IMR-90 (cell line): ENCODE results near the gene CHD9. TPM values are rescaled to one million over a fixed set of nuclear protein-coding genes. Genes with fewer than 3 reads are reported as not detected.

Source experiments
- ATAC-seq: fragments of 200-7000 bp; cut with Tn5 transposase; 2 replicates; pipeline ENCODE4 v1.9.1; 2020; ENCODE audit warnings: low read depth, mild to moderate bottlenecking, moderate library complexity
- BruUV-seq: library from RNA; stranded (reverse); fragments of 400-500 nt; replicated peaks from 2 replicates; lab custom pipeline; 2021; lab: Mats Ljungman, UMichigan
- CTCF ChIA-PET: fragments of 300-600 bp; formaldehyde crosslinking; extraction: SDS; loops from one replicate; lab custom pipeline; 2021; ENCODE audit warnings: antibody characterized with exemption; lab: Yijun Ruan, JAX
- POLR2A ChIA-PET: fragments of 300-600 bp; sonication (Branson Sonifier 250); formaldehyde crosslinking; loops from one replicate; lab custom pipeline; 2022; ENCODE audit warnings: antibody characterized with exemption; ENCODE audit not compliant: unreplicated experiment; lab: Charles Lee
- DNase-seq: peaks from one replicate; pipeline ENCODE4 v3.0.0; 2013
- H2AFZ ChIP-seq: replicated peaks from 2 replicates; pipeline ENCODE3; 2013; ENCODE audit warnings: low read length, mild to moderate bottlenecking; ENCODE audit not compliant: poor library complexity
- H2AK5ac ChIP-seq: 2 replicates; pipeline ENCODE4 v1.6.1; 2013; ENCODE audit warnings: low read depth, low read length, inconsistent platforms
- H2AK9ac ChIP-seq: replicated peaks from 2 replicates; pipeline ENCODE3; 2013; ENCODE audit warnings: mild to moderate bottlenecking, low read depth, low read length, moderate library complexity; ENCODE audit not compliant: poor library complexity
- H2BK120ac ChIP-seq: 2 replicates; pipeline ENCODE4 v1.6.1; 2013; ENCODE audit warnings: low read depth, low read length, inconsistent platforms
- H2BK15ac ChIP-seq: 3 replicates; pipeline ENCODE4 v1.6.1; 2013; ENCODE audit warnings: low read depth, low read length, inconsistent platforms
- H2BK20ac ChIP-seq: 2 replicates; pipeline ENCODE4 v1.6.1; 2013; ENCODE audit warnings: low read depth, mild to moderate bottlenecking, inconsistent platforms, low read length, moderate library complexity
- H2BK5ac ChIP-seq: 2 replicates; pipeline ENCODE4 v1.6.1; 2013; ENCODE audit warnings: mild to moderate bottlenecking, low read depth, low read length, inconsistent platforms; ENCODE audit not compliant: poor library complexity, severe bottlenecking
- H3K14ac ChIP-seq: replicated peaks from 2 replicates; pipeline ENCODE4 v1.6.1; 2013; ENCODE audit warnings: low read depth, low read length, inconsistent platforms
- H3K18ac ChIP-seq: 2 replicates; pipeline ENCODE4 v1.6.1; 2013; ENCODE audit warnings: low read depth, low read length, control low read depth
- H3K23ac ChIP-seq: 2 replicates; pipeline ENCODE4 v1.6.1; 2013; ENCODE audit warnings: low read depth, low read length, inconsistent platforms
- H3K27ac ChIP-seq: 2 replicates; pipeline ENCODE4 v1.5.1; 2013; ENCODE audit warnings: mild to moderate bottlenecking, control low read depth, low read length; ENCODE audit not compliant: insufficient read depth
- H3K27me3 ChIP-seq: 2 replicates; pipeline ENCODE4 v1.6.1; 2013; ENCODE audit warnings: low read length; ENCODE audit not compliant: control insufficient read depth, insufficient read depth
- H3K36me3 ChIP-seq: 2 replicates; pipeline ENCODE4 v1.6.1; 2013; ENCODE audit warnings: low read length, mixed read lengths; ENCODE audit not compliant: control insufficient read depth, insufficient read depth
- H3K4ac ChIP-seq: 2 replicates; pipeline ENCODE4 v1.6.1; 2013; ENCODE audit warnings: low read depth, low read length, inconsistent platforms
- H3K4me1 ChIP-seq: 2 replicates; pipeline ENCODE4 v1.6.1; 2013; ENCODE audit warnings: low read length, mixed read lengths; ENCODE audit not compliant: control insufficient read depth, insufficient read depth
- H3K4me2 ChIP-seq: 2 replicates; pipeline ENCODE4 v1.6.1; 2013; ENCODE audit warnings: low read depth, mild to moderate bottlenecking, control low read depth, low read length, moderate library complexity
- H3K4me3 ChIP-seq: 2 replicates; pipeline ENCODE4 v1.5.1; 2013; ENCODE audit warnings: low read depth, mild to moderate bottlenecking, control low read depth, low read length, moderate library complexity; ENCODE audit not compliant: insufficient read depth
- H3K56ac ChIP-seq: 2 replicates; pipeline ENCODE4 v1.6.1; 2013; ENCODE audit warnings: low read length, inconsistent platforms; ENCODE audit not compliant: insufficient read depth; ENCODE audit errors: extremely low read depth
- H3K79me1 ChIP-seq, 2 experiments: 2 replicates each; pipeline ENCODE4 v1.6.1; 2013; ENCODE audit warnings: low read length in 2 of 2, inconsistent platforms in 1 of 2, low read depth in 1 of 2
- H3K9ac ChIP-seq: 2 replicates; pipeline ENCODE4 v1.6.1; 2013; ENCODE audit warnings: low read depth, low read length, control low read depth
- H3K9me1 ChIP-seq: 2 replicates; pipeline ENCODE4 v1.6.1; 2013; ENCODE audit warnings: low read length, inconsistent platforms; ENCODE audit not compliant: insufficient read depth
- H3K9me3 ChIP-seq: 2 replicates; pipeline ENCODE4 v1.6.1; 2013; ENCODE audit warnings: low read length; ENCODE audit not compliant: control insufficient read depth, insufficient read depth
- H4K20me1 ChIP-seq: 2 replicates; pipeline ENCODE4 v1.6.1; 2013; ENCODE audit warnings: low read length, inconsistent platforms; ENCODE audit not compliant: insufficient read depth
- H4K5ac ChIP-seq: 2 replicates; pipeline ENCODE4 v1.6.1; 2013; ENCODE audit warnings: mild to moderate bottlenecking, low read depth, low read length, control low read depth
- H4K8ac ChIP-seq, 2 experiments: 2 replicates each; pipeline ENCODE4 v1.6.1; 2013; ENCODE audit warnings: low read depth in 2 of 2, low read length in 2 of 2, control low read depth in 1 of 2, inconsistent platforms in 1 of 2
- H4K91ac ChIP-seq: 2 replicates; pipeline ENCODE4 v1.6.1; 2013; ENCODE audit warnings: low read depth, low read length, inconsistent platforms; ENCODE audit not compliant: insufficient read depth
- BHLHE40 ChIP-seq: fragments of 150-350 bp; IDR thresholded peaks from 2 replicates; pipeline ENCODE4 v1.6.1; 2016; ENCODE audit warnings: mild to moderate bottlenecking, low read depth, low read length
- CEBPB ChIP-seq: IDR thresholded peaks from 2 replicates; pipeline ENCODE4 v1.6.1; 2012; ENCODE audit warnings: low read depth, low read length, improper control_type of control experiment
- CHD1 ChIP-seq: IDR thresholded peaks from 2 replicates; pipeline ENCODE4 v1.6.1; 2012; ENCODE audit warnings: low read depth, low read length, improper control_type of control experiment
- ELK1 ChIP-seq: fragments of 150-350 bp; IDR thresholded peaks from 2 replicates; pipeline ENCODE4 v1.6.1; 2016; ENCODE audit warnings: low read depth, mild to moderate bottlenecking, low read length, moderate library complexity, borderline replicate concordance
- FOS ChIP-seq: fragments of 150-350 bp; IDR thresholded peaks from 2 replicates; pipeline ENCODE4 v1.6.1; 2016; ENCODE audit warnings: low read depth, low read length
- MAFK ChIP-seq: IDR thresholded peaks from 2 replicates; pipeline ENCODE4 v1.6.1; 2012; ENCODE audit warnings: low read depth, low read length, improper control_type of control experiment
- MXI1 ChIP-seq: IDR thresholded peaks from 2 replicates; pipeline ENCODE4 v1.6.1; 2012; ENCODE audit warnings: low read depth, mild to moderate bottlenecking, low read length, moderate library complexity, borderline replicate concordance
- NFE2L2 ChIP-seq: fragments of 150-350 bp; IDR thresholded peaks from 2 replicates; pipeline ENCODE4 v1.6.1; 2016; ENCODE audit warnings: low read depth, mild to moderate bottlenecking, low read length
- POLR2A ChIP-seq: IDR thresholded peaks from 2 replicates; pipeline ENCODE4 v1.6.1; 2012; ENCODE audit warnings: mild to moderate bottlenecking, low read depth, low read length
- RCOR1 ChIP-seq: IDR thresholded peaks from 2 replicates; pipeline ENCODE4 v1.6.1; 2012; ENCODE audit warnings: mild to moderate bottlenecking, low read length, improper control_type of control experiment; ENCODE audit not compliant: insufficient replicate concordance
- RFX5 ChIP-seq: IDR thresholded peaks from 2 replicates; pipeline ENCODE4 v1.8.0; 2012; ENCODE audit warnings: low read depth, mild to moderate bottlenecking, low read length, moderate library complexity
- SMC3 ChIP-seq: fragments of 150-350 bp; IDR thresholded peaks from 2 replicates; pipeline ENCODE4 v1.6.1; 2016; ENCODE audit warnings: low read depth, mild to moderate bottlenecking, antibody characterized with exemption, low read length, moderate library complexity
- WGBS, 2 experiments: methylation state at CpG; one replicate each; pipeline versions ENCODE4 v1.1.5 to v1.1.7; 2013; ENCODE audit warnings: missing lambda C conversion rate in 2 of 2; ENCODE audit not compliant: insufficient read length in 1 of 2; ENCODE audit errors: extremely low coverage in 2 of 2; 5-methylcytosine and 5-hydroxymethylcytosine counted together
- dilution Hi-C: fragments of 300-500 bp; cut with HindIII; formaldehyde crosslinking; loops from one replicate; pipeline ENCODE4 v1.14.3; 2018; ENCODE audit warnings: low sequenced_read_pairs; ENCODE audit not compliant: unreplicated experiment
- in situ Hi-C: fragments of 300-500 bp; cut with MboI; formaldehyde crosslinking; loops from 3 replicates; pipeline ENCODE4 v1.14.3; 2019; ENCODE audit warnings: low sequenced_read_pairs, inconsistent platforms, mixed read lengths
- intact Hi-C: fragments of 100-400 bp; cut with micrococcal nuclease; formaldehyde crosslinking; loops from 2 replicates; pipeline ENCODE4 v1.10.0; 2022
- polyA plus RNA-seq, 3 experiments: library from polyadenylated mRNA; depleted of rRNA; stranded (reverse); fragments of >200 nt; gene quantifications; 2 replicates each; pipeline ENCODE4 v1.2.3, GENCODE V29; 2012; ENCODE audit warnings: low replicate concordance in 1 of 3
- total RNA-seq: library from RNA; depleted of rRNA; stranded (reverse); fragments of >200 nt; gene quantifications from 2 replicates; pipeline ENCODE4 v1.2.3, GENCODE V29; 2012

The CHD9 gene
- total and polyA plus RNA-seq, 2 of the 4 experiments (the other 2 are of a cell fraction): 9.1 to 48.8 TPM

DNA sequence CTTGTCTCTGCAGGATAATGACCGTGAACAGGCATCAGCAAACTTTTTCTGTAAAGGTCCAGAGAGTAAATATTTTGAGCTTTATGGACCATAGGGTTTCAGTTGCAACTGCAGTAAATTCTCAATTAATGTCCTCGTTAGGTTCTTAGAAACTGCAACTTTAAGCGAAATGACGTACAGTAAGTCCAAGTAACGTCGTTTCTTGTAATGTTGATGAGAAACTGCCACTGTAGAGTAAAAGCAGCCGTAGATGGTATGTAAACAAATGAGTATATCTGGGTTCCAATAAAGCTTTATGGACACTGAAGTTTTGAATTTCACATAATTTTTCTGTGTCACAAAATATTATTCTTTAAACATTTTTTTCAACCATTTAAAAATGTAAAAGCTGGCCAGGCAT, 4.9 kb downstream of the CHD9 start:
- ChIA-PET CTCF (interaction anchor here (0.7 to 1.1 kb wide), 2 partner anchors 70 to 148 kb away, joined by 3 read pairs; no protein-coding TSS in a partner anchor), POLR2A (interaction anchor here (0.6 kb wide), 1 partner anchor 107 kb away, joined by 4 read pairs; no protein-coding TSS in a partner anchor)
- dilution Hi-C loops (no loop called here), in situ Hi-C loops (loop anchor here (5.0 to 25.0 kb wide), 5 partner anchors 68 to 1172 kb away; partner anchors contain the start of gene RBL2), intact Hi-C loops (no loop called here)
- H3K4me2 ChIP-seq: no peak overlapping the region
- H3K9me3 ChIP-seq: no peaks in the 10 kb centered on the region
- no peak overlapping the region for H2BK5ac ChIP-seq
- no peak overlapping the region for H2BK15ac ChIP-seq
- peaks cover 3% of the 10 kb centered on the region; the same call in 1 of the 2 replicates for H4K20me1 ChIP-seq
- no peak overlapping the region for H4K8ac ChIP-seq
- no CpG with 5 or more reads among the region's 7 CpGs for WGBS, 2 experiments
- H3K9me1 ChIP-seq: peaks cover 6% of the 10 kb centered on the region; the same call in 1 of the 2 replicates
- no peaks in the 10 kb centered on the region for H3K36me3 ChIP-seq
- DNase-seq: no peak
- no peak overlapping the region for H2BK20ac ChIP-seq
- H3K79me1 ChIP-seq: peaks cover 25 to 70% of the 10 kb centered on the region in 2 experiments
- H2AK5ac ChIP-seq: no peak overlapping the region
- H3K4me1 ChIP-seq: peaks cover 9% of the 10 kb centered on the region
- H3K23ac ChIP-seq: no peak overlapping the region
- no peak overlapping the region for H3K4ac ChIP-seq
- H4K5ac ChIP-seq: no peak overlapping the region; the same call in 1 of the 2 replicates
- no peaks in the 10 kb centered on the region for H3K27me3 ChIP-seq
- H3K14ac ChIP-seq: no peak overlapping the region
- no TSS peak for BruUV-seq
- no peak overlapping the region for H4K91ac ChIP-seq
- H3K56ac ChIP-seq: no peak overlapping the region
- no peak overlapping the region for H2AFZ ChIP-seq
- no peak overlapping the region for H2BK120ac ChIP-seq
- H3K18ac ChIP-seq: no peak overlapping the region
- H2AK9ac ChIP-seq: no peak overlapping the region
- ATAC-seq: no peak
- TF ChIP-seq CEBPB (no peak), FOS (no peak), BHLHE40 (no peak), NFE2L2 (no peak), POLR2A (no peak), SMC3 (no peak), RFX5 (no peak), ELK1 (no peak), MXI1 (no peak), CHD1 (no peak), MAFK (no peak), RCOR1 (no peak)
- no peak overlapping the region for H3K4me3 ChIP-seq
- H3K27ac ChIP-seq: no peak overlapping the region
- no peak overlapping the region for H3K9ac ChIP-seq
